ENCODE results near the gene ZNF724.

- TF ChIP-seq ZNF124 (CRISPR knock-in tag; IDR thresholded peaks at IDR 0.05) (no peak), KLF12 (CRISPR knock-in tag; IDR thresholded peaks at IDR 0.05; ENCODE audit: borderline replicate concordance) (no peak), ZNF33B (CRISPR knock-in tag; IDR thresholded peaks at IDR 0.05) (no peak), KDM6A (CRISPR knock-in tag; IDR thresholded peaks at IDR 0.05; ENCODE audit: low read depth) (no peak), TBL1XR1 (IDR thresholded peaks at IDR 0.05; ENCODE audit: borderline replicate concordance, low read length, partially characterized antibody) (no peak), SATB2 (CRISPR knock-in tag; IDR thresholded peaks at IDR 0.05) (no peak), ZBTB20 (CRISPR knock-in tag; IDR thresholded peaks at IDR 0.05; ENCODE audit: borderline replicate concordance, low read depth) (no peak), XBP1 (CRISPR knock-in tag; IDR thresholded peaks at IDR 0.05) (no peak)
These were observed 66.9 kb downstream of the ZNF724 start for GRCh38 chr19:23183251-23183650.
